ENCODE data around the gene LILRA5. TPM values are rescaled to one million over a fixed set of nuclear protein-coding genes. Genes with fewer than 3 reads are reported as not detected.
"Not testable (repeated sequence)": the region's sequence is repeated elsewhere in the genome, so short reads cannot be mapped to it uniquely, and the experiment has no call there.

Gene LILRA5
- total RNA-seq, 1 donor from 2014 or later: 1.9 TPM

DNA sequence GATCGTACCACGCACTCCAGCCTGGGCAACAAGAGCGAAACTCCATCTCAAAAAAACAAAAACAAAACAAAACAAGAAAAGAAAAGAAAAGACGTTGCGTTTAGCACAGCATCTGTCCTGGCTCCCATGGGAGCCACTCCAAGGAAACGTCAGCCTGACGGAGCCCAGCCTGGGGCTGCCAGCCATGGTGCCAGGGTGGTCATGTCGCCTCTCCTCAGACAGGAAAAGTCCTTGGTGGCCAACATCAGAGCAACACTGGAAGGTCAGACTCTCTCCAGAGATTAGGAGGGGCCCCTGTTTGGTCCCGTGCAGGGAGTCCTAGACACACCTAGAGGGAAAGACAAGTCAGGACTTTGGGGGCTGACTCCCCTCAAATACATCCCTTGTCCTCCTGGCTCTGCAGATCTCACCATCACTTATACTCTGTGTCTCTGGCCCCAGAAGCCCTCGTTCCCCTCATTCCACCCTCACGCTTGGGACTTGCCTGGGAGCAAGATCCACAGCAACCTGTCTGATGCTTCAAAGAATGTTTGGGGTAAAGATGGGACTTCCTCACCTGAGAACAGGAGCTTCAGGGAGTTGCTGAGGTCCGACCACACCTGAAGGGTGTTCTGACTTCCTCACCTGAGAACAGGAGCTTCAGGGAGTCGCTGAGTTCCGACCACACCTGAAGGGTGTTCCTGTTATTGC lies 16.7 kb upstream of the LILRA5 start:
- Histone ChIP-seq H3K36me3 (ENCODE audit: control insufficient read depth, insufficient read depth, low read length) (no peaks in the 10 kb centered on the region), H3K27me3 (ENCODE audit: control insufficient read depth, insufficient read depth, low read length) (no peaks in the 10 kb centered on the region), H3K4me3 (ENCODE audit: low read depth, low read length) (no peak overlapping the region)
- DNase-seq (ENCODE audit: low read depth): no peak
- TF ChIP-seq, protein P1, sequence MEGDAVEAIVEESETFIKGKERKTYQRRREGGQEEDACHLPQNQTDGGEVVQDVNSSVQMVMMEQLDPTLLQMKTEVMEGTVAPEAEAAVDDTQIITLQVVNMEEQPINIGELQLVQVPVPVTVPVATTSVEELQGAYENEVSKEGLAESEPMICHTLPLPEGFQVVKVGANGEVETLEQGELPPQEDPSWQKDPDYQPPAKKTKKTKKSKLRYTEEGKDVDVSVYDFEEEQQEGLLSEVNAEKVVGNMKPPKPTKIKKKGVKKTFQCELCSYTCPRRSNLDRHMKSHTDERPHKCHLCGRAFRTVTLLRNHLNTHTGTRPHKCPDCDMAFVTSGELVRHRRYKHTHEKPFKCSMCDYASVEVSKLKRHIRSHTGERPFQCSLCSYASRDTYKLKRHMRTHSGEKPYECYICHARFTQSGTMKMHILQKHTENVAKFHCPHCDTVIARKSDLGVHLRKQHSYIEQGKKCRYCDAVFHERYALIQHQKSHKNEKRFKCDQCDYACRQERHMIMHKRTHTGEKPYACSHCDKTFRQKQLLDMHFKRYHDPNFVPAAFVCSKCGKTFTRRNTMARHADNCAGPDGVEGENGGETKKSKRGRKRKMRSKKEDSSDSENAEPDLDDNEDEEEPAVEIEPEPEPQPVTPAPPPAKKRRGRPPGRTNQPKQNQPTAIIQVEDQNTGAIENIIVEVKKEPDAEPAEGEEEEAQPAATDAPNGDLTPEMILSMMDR (IDR thresholded peaks at IDR 0.05; ENCODE audit: insufficient read depth, low read length, poor library complexity, severe bottlenecking): no peak

DNA sequence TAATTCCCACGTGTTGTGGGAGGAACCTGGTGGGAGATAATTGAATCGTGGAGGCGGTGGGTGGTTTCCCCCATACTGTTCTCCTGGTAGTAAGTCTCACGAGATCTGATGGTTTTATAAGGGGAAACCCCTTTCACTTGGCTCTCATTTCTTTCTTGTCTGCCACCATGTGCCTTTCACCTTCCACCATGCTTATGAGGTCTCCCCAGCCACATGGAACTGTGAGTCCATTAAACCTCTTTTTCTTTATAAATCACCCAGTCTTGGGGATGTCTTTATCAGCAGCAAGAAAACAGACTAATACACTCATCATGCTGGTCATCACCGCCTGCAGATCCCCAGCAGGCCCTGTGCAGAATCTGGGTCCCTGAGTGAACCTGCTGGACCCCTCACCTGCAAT lies 15.8 kb upstream of the LILRA5 start:
- not testable (repeated sequence) for DNase-seq (ENCODE audit: low read depth); H3K36me3 ChIP-seq (ENCODE audit: control insufficient read depth, insufficient read depth, low read length)

DNA sequence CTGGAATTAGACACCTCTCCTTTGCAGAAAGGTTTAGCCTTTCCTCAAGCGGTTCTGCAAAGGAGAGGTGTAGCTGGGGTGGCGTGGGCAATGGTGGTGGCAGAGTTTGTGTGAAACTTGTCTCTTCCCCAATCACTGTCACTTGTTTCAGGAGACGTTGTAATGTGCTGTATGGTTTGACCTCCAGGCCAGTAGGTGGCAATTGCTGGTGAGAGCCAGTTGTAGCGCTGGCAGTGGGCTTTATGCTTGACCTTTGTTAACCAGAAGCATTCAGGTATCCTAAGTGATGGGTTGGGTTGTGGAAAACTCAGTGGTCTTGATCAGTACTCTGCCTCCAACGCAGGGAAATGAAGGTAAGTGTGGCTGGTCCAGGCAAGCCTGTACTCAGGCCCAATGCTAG lies 12.7 kb upstream of the LILRA5 start:
- Histone ChIP-seq H3K36me3 (ENCODE audit: control insufficient read depth, insufficient read depth, low read length) (no peaks in the 10 kb centered on the region), H3K27me3 (ENCODE audit: control insufficient read depth, insufficient read depth, low read length) (no peaks in the 10 kb centered on the region), H3K4me3 (ENCODE audit: low read depth, low read length) (no peak overlapping the region)
- TF ChIP-seq, protein P1 (IDR thresholded peaks at IDR 0.05; ENCODE audit: insufficient read depth, low read length, poor library complexity, severe bottlenecking): no peak
- no peak for DNase-seq (ENCODE audit: low read depth)

More for the DNA sequence above, 15.8 kb upstream of the LILRA5 start:
- H3K4me3 ChIP-seq (ENCODE audit: low read depth, low read length); H3K27me3 ChIP-seq (ENCODE audit: control insufficient read depth, insufficient read depth, low read length): not testable (repeated sequence)

DNA sequence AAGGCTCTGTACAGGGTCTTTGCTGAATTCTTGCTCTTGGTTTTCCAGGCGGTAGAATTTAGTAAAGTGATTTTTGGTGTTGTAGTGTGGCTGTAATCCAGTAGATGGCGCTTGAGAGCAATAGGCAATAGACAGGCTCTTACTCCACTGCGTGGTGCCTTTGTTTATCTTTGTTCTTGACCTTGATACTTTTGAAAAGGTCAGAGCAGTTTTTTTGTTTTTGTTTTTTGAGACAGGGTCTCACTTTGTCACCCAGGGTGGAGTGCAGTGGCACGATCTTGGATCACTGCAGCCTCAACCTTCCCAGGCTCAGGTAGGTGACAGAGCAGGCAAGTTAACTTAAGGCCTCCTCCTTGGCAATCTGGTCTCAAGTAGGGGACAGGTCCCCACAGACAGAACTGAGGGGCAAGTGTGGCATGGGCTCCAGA lies 12.2 kb upstream of the LILRA5 start:
- DNase-seq (ENCODE audit: low read depth): no peak
- no peaks in the 10 kb centered on the region for H3K36me3 ChIP-seq (ENCODE audit: control insufficient read depth, insufficient read depth, low read length)
- TF ChIP-seq, protein P1 (IDR thresholded peaks at IDR 0.05; ENCODE audit: insufficient read depth, low read length, poor library complexity, severe bottlenecking): peak; percentile 52
- H3K4me3 ChIP-seq (ENCODE audit: low read depth, low read length): no peak overlapping the region
- no peaks in the 10 kb centered on the region for H3K27me3 ChIP-seq (ENCODE audit: control insufficient read depth, insufficient read depth, low read length)

DNA sequence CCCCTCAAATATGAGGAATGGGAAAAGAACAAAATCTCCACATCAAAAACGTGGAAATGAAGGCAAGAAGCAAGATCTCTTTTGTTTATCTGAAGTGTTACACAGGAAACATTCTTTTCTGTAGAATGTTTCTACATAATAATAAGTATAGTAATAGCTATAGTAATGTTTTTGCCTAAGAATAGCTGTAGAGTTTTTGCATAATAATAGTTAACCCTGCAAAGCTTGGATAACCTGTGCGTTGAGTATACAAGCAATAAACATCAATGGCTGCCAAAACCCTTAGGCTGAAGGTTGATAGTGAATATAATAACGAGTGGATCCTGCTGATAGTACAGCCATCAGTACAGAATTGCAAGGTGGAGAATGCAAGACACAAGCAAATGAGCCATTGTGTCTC lies 11.1 kb upstream of the LILRA5 start:
- TF ChIP-seq, protein P1 (IDR thresholded peaks at IDR 0.05; ENCODE audit: insufficient read depth, low read length, poor library complexity, severe bottlenecking): no peak
- no peak for DNase-seq (ENCODE audit: low read depth)

DNA sequence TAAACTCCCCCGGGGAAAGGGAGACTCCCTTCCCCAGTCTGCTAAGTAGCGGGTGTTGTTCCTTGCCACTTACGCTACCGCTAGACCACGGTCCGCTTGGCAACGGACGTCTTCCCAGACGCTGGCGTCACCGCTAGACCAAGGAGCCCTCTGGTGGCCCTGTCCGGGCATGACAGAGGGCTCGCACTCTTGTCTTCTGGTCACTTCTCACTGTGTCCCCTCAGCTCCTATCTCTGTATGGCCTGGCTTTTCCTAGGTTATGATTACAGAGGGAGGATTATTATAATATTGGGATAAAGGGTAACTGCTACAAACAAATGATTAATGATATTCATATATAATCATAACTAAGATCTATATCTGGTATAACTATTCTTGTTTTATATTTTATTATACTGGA lies 10.0 kb upstream of the LILRA5 start:
- H3K36me3 ChIP-seq (ENCODE audit: control insufficient read depth, insufficient read depth, low read length); H3K27me3 ChIP-seq (ENCODE audit: control insufficient read depth, insufficient read depth, low read length); DNase-seq (ENCODE audit: low read depth); H3K4me3 ChIP-seq (ENCODE audit: low read depth, low read length): not testable (repeated sequence)

More for the DNA sequence above, 11.1 kb upstream of the LILRA5 start:
- Histone ChIP-seq H3K27me3 (ENCODE audit: control insufficient read depth, insufficient read depth, low read length) (no peaks in the 10 kb centered on the region), H3K4me3 (ENCODE audit: low read depth, low read length) (no peak overlapping the region), H3K36me3 (ENCODE audit: control insufficient read depth, insufficient read depth, low read length) (no peaks in the 10 kb centered on the region)

DNA sequence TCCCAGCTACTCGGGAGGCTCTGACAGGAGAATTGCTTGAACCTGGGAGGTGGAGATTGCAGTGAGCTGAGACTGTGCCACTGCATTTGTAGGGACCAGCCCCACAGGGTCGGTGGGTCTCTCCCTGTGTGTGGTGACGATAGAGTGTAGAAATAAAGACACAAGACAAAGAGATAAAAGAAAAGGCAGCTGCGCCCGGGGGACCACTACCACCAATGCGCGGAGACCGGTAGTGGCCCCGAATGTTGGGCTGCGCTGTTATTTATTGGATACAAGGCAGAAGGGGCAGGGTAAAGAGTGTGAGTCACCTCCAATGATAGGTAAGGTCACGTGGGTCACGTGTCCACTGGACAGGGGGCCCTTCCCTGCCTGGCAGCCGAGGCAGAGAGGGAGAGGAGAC lies 9.3 kb upstream of the LILRA5 start:
- not testable (repeated sequence) for H3K4me3 ChIP-seq (ENCODE audit: low read depth, low read length); DNase-seq (ENCODE audit: low read depth); H3K27me3 ChIP-seq (ENCODE audit: control insufficient read depth, insufficient read depth, low read length); H3K36me3 ChIP-seq (ENCODE audit: control insufficient read depth, insufficient read depth, low read length)

Data from kidney epithelial cell (primary cell).